GM12873 (cell line): Measurements from ENCODE around the gene MSS51.

Experiments used
- TF ChIP-seq, protein P1 (sequence below): IDR thresholded peaks from 2 replicates; pipeline ENCODE4 v1.5.1; 2012; ENCODE audit warnings: low read depth, mild to moderate bottlenecking, moderate library complexity, low read length, control low read depth; ENCODE audit not compliant: insufficient read depth; ENCODE audit errors: missing control alignments

Gene MSS51

DNA sequence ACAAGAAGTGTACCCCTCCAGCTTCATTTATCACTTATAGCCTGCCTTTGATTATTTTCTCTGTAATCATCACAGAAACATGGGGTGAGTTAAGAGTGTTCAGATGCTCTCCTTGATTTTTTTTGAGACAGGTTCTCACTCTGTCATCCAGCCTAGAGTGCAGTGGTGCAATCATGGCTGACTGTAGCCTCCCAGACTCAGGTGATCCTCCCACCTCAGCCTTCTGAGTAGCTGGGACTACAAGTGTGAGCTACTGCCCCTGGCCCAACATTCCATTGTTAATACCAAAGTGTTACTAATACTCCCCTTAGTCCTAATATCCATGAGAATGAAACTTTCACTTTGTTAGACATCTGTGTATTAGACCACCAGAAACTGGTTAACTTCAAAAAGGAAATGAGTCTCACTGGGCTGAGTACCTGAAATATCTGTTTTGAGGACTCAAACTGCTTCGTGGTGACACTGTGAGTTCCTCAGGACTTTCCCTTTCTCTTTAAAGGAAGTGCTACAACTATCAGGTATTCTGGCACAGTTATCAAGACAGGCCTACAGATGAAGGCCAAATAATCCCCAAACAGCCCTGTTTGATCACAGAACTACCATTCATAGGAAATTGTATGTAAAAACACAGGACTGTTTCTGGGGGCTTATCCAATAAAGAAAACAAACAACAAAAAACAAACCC lies 54.2 kb downstream of the MSS51 start:
- TF ChIP-seq, protein P1, sequence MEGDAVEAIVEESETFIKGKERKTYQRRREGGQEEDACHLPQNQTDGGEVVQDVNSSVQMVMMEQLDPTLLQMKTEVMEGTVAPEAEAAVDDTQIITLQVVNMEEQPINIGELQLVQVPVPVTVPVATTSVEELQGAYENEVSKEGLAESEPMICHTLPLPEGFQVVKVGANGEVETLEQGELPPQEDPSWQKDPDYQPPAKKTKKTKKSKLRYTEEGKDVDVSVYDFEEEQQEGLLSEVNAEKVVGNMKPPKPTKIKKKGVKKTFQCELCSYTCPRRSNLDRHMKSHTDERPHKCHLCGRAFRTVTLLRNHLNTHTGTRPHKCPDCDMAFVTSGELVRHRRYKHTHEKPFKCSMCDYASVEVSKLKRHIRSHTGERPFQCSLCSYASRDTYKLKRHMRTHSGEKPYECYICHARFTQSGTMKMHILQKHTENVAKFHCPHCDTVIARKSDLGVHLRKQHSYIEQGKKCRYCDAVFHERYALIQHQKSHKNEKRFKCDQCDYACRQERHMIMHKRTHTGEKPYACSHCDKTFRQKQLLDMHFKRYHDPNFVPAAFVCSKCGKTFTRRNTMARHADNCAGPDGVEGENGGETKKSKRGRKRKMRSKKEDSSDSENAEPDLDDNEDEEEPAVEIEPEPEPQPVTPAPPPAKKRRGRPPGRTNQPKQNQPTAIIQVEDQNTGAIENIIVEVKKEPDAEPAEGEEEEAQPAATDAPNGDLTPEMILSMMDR = no peak

- TF ChIP-seq, protein P1 = no peak
Observed at GRCh38 chr10:73376679-73377078, 56.7 kb downstream of the MSS51 start.
